H1 (cell line): ENCODE measurements around the gene CORO2B. TPM values are rescaled to one million over a fixed set of nuclear protein-coding genes. Genes with fewer than 3 reads are reported as not detected.

Experiments
- CTCF ChIA-PET: fragments of 300-600 bp; sonication (Branson Sonifier 250); formaldehyde crosslinking; loops from one replicate; lab custom pipeline; 2021; ENCODE audit not compliant: partially characterized antibody; lab: Charles Lee
- POLR2A ChIA-PET: fragments of 300-600 bp; sonication (Branson Sonifier 250); formaldehyde crosslinking; loops from one replicate; lab custom pipeline; 2021; ENCODE audit warnings: inconsistent platforms; ENCODE audit not compliant: partially characterized antibody; lab: Charles Lee
- DNase-seq, 2 experiments: peaks; one replicate each; pipeline versions ENCODE4 v3.0.0 to v3.0.0-alpha.2; 2010 to 2022; ENCODE audit warnings: low spot score in 2 of 2, low read depth in 1 of 2, mixed read lengths in 1 of 2
- FAIRE-seq: peaks from 2 replicates; lab custom pipeline; 2011; peaks lifted over from hg19 to GRCh38; lab: Jason Lieb, UNC
- H2AFZ ChIP-seq: 2 replicates; pipeline ENCODE4 v1.8.1; 2012; ENCODE audit warnings: low read length, inconsistent platforms
- H2AK5ac ChIP-seq: 2 replicates; pipeline ENCODE4 v1.6.1; 2013; ENCODE audit warnings: low read depth, low read length
- H2BK120ac ChIP-seq: replicated peaks from 2 replicates; pipeline ENCODE3; 2013; ENCODE audit warnings: low read depth, low read length, inconsistent platforms
- H2BK12ac ChIP-seq: 2 replicates; pipeline ENCODE4 v1.6.1; 2013; ENCODE audit warnings: low read depth, low read length
- H2BK15ac ChIP-seq: 2 replicates; pipeline ENCODE4 v1.6.1; 2013; ENCODE audit warnings: low read length
- H2BK20ac ChIP-seq: 2 replicates; pipeline ENCODE4 v1.6.1; 2013; ENCODE audit warnings: low read length
- H2BK5ac ChIP-seq: 2 replicates; pipeline ENCODE4 v1.6.1; 2013; ENCODE audit warnings: low read depth, low read length
- H3K14ac ChIP-seq: 2 replicates; pipeline ENCODE4 v1.6.1; 2013; ENCODE audit warnings: inconsistent platforms; ENCODE audit not compliant: insufficient read length
- H3K18ac ChIP-seq: 2 replicates; pipeline ENCODE4 v1.6.1; 2013; ENCODE audit warnings: low read length; ENCODE audit errors: extremely low read depth
- H3K23ac ChIP-seq: 2 replicates; pipeline ENCODE4 v1.6.1; 2013; ENCODE audit warnings: inconsistent platforms; ENCODE audit not compliant: insufficient read length
- H3K23me2 ChIP-seq: 2 replicates; pipeline ENCODE4 v1.6.1; 2013; ENCODE audit warnings: low read depth, low read length
- H3K27ac ChIP-seq: 2 replicates; pipeline ENCODE4 v1.6.1; 2011; ENCODE audit warnings: low read depth, low read length, inconsistent platforms
- H3K27me3 ChIP-seq, 4 experiments: replicated peaks in 1 of 4; 1 replicate in 1 of 4; 2 replicates in 3 of 4; pipeline versions ENCODE4 v1.6.1 to v1.8.1; 2011 to 2013; ENCODE audit warnings: low read length in 3 of 4, mild to moderate bottlenecking in 3 of 4, inconsistent platforms in 2 of 4, mixed read lengths in 2 of 4, moderate library complexity in 1 of 4; ENCODE audit not compliant: control insufficient read depth in 3 of 4, insufficient read depth in 3 of 4; ENCODE audit errors: extremely low read depth in 1 of 4
- H3K36me3 ChIP-seq, 4 experiments: 2 replicates each; pipeline versions ENCODE4 v1.6.1 to v1.8.1; 2011 to 2013; ENCODE audit warnings: mild to moderate bottlenecking in 4 of 4, low read length in 3 of 4, moderate library complexity in 2 of 4, control low read depth in 1 of 4, inconsistent platforms in 1 of 4; ENCODE audit not compliant: insufficient read depth in 4 of 4, control insufficient read depth in 2 of 4
- H3K4ac ChIP-seq: replicated peaks from 2 replicates; pipeline ENCODE3; 2013; ENCODE audit warnings: low read length, low read depth, mixed read lengths, inconsistent platforms; ENCODE audit not compliant: insufficient read length
- H3K4me1 ChIP-seq, 4 experiments: replicated peaks in 1 of 4; 1 replicate in 1 of 4; 2 replicates in 3 of 4; pipeline versions ENCODE4 v1.6.1 to v1.8.1; 2011 to 2013; ENCODE audit warnings: low read length in 3 of 4, inconsistent platforms in 2 of 4, mixed read lengths in 1 of 4; ENCODE audit not compliant: insufficient read depth in 4 of 4, control insufficient read depth in 3 of 4
- H3K4me2 ChIP-seq, 2 experiments: 2 replicates each; pipeline versions ENCODE4 v1.6.1 to v1.8.1; 2011 to 2013; ENCODE audit warnings: low read depth in 2 of 2, low read length in 2 of 2, control low read depth in 1 of 2, inconsistent platforms in 1 of 2, mild to moderate bottlenecking in 1 of 2; ENCODE audit not compliant: insufficient read depth in 1 of 2
- H3K4me3 ChIP-seq, 4 experiments: fragments of 200-600, 300-600 bp in 1 of 4; sonication (generic), shearing (Covaris generic), sonication (Bioruptor Twin) in 1 of 4; 2 replicates each; pipeline versions ENCODE4 v1.5.1 to v1.8.1; 2011 to 2016; ENCODE audit warnings: low read length in 4 of 4, low read depth in 3 of 4, control low read depth in 2 of 4, inconsistent platforms in 2 of 4, mild to moderate bottlenecking in 2 of 4, mixed read lengths in 1 of 4, moderate library complexity in 1 of 4; ENCODE audit not compliant: insufficient read depth in 2 of 4; ENCODE audit errors: extremely low read depth in 1 of 4
- H3K56ac ChIP-seq: replicated peaks from 2 replicates; pipeline ENCODE3; 2013; ENCODE audit warnings: low read depth, mild to moderate bottlenecking, mixed read lengths, low read length, inconsistent platforms; ENCODE audit not compliant: insufficient read length
- H3K79me1 ChIP-seq: 2 replicates; pipeline ENCODE4 v1.6.1; 2013; ENCODE audit warnings: low read depth, low read length, control low read depth
- H3K79me2 ChIP-seq, 2 experiments: 2 replicates each; pipeline versions ENCODE4 v1.6.1 to v1.8.1; 2012 to 2013; ENCODE audit warnings: low read length in 2 of 2, mild to moderate bottlenecking in 2 of 2, inconsistent platforms in 1 of 2; ENCODE audit not compliant: insufficient read depth in 2 of 2, control insufficient read depth in 1 of 2
- H3K9ac ChIP-seq, 4 experiments: replicated peaks in 1 of 4; 1 replicate in 1 of 4; 2 replicates in 3 of 4; pipeline versions ENCODE4 v1.6.1 to v1.8.1; 2011 to 2013; ENCODE audit warnings: low read depth in 3 of 4, low read length in 3 of 4, control low read depth in 2 of 4, mild to moderate bottlenecking in 2 of 4, moderate library complexity in 2 of 4, inconsistent platforms in 1 of 4; ENCODE audit errors: extremely low read depth in 1 of 4
- H3K9me3 ChIP-seq, 2 experiments: 2 replicates each; pipeline versions ENCODE4 v1.6.1 to v1.8.1; 2012 to 2013; ENCODE audit warnings: mild to moderate bottlenecking in 2 of 2, moderate library complexity in 2 of 2, control low read depth in 1 of 2, inconsistent platforms in 1 of 2, low read depth in 1 of 2, low read length in 1 of 2, mixed read lengths in 1 of 2; ENCODE audit not compliant: insufficient read depth in 2 of 2
- H4K20me1 ChIP-seq, 2 experiments: replicated peaks in 1 of 2; 2 replicates each; pipeline versions ENCODE3 to v1.8.1; 2011 to 2013; ENCODE audit warnings: inconsistent platforms in 2 of 2, low read length in 2 of 2, mild to moderate bottlenecking in 1 of 2; ENCODE audit not compliant: insufficient read depth in 2 of 2, control insufficient read depth in 1 of 2
- H4K5ac ChIP-seq: 2 replicates; pipeline ENCODE4 v1.6.1; 2013; ENCODE audit warnings: low read length, low read depth, mixed read lengths, inconsistent platforms; ENCODE audit not compliant: insufficient read length
- H4K8ac ChIP-seq: 2 replicates; pipeline ENCODE4 v1.8.0; 2013; ENCODE audit warnings: mild to moderate bottlenecking, moderate library complexity, low read length, inconsistent platforms; ENCODE audit not compliant: insufficient read depth; ENCODE audit errors: extremely low read depth
- H4K91ac ChIP-seq: replicated peaks from 2 replicates; pipeline ENCODE3; 2013; ENCODE audit warnings: low read length, mixed read lengths, inconsistent platforms; ENCODE audit not compliant: insufficient read length
- ASH2L ChIP-seq: fragments of 200-600, 300-600 bp; sonication (generic); IDR thresholded peaks from one replicate; pipeline ENCODE4 v1.7.1; 2017; ENCODE audit warnings: low read length
- CHD2 ChIP-seq: IDR thresholded peaks from 2 replicates; pipeline ENCODE4 v1.6.1; 2012; ENCODE audit warnings: low read length, improper control_type of control experiment
- CTCF ChIP-seq, 3 experiments: IDR thresholded peaks; 1 replicate in 2 of 3; 2 replicates in 1 of 3; pipeline versions ENCODE4 v1.5.1 to v1.6.1; 2011; ENCODE audit warnings: low read length in 3 of 3, mild to moderate bottlenecking in 3 of 3, inconsistent platforms in 2 of 3, low read depth in 1 of 3, moderate library complexity in 1 of 3; ENCODE audit not compliant: insufficient read depth in 1 of 3; ENCODE audit errors: control extremely low read depth in 1 of 3
- POU5F1 ChIP-seq: IDR thresholded peaks from 2 replicates; pipeline ENCODE4 v1.6.1; 2011; ENCODE audit warnings: low read depth, mild to moderate bottlenecking, low read length, moderate library complexity
- RFX5 ChIP-seq: IDR thresholded peaks from 2 replicates; pipeline ENCODE4 v1.6.1; 2011; ENCODE audit warnings: low read depth, low read length, improper control_type of control experiment, borderline replicate concordance
- TAF1 ChIP-seq: IDR thresholded peaks from 2 replicates; pipeline ENCODE4 v1.6.1; 2011; ENCODE audit warnings: mild to moderate bottlenecking, low read depth, low read length
- WGBS, 2 experiments: shearing (Covaris generic) in 1 of 2; methylation state at CpG; one replicate each; pipeline versions ENCODE4 v1.1.6 to v1.1.7; 2013 to 2015; ENCODE audit warnings: low lambda C conversion rate in 2 of 2, mixed read lengths in 2 of 2, inconsistent platforms in 1 of 2, low coverage in 1 of 2, missing lambda C conversion rate in 1 of 2; ENCODE audit not compliant: insufficient replicate concordance in 2 of 2, insufficient coverage in 1 of 2, insufficient read length in 1 of 2; ENCODE audit errors: extremely low coverage in 1 of 2, missing lambda C conversion rate in 1 of 2; 5-methylcytosine and 5-hydroxymethylcytosine counted together
- long read RNA-seq, 2 experiments: library from RNA in 1 of 2; library from capped mRNA in 1 of 2; stranded (forward); transcript quantifications; one replicate each; pipeline ENCODE4 v2.0.0, GENCODE V29; 2021; ENCODE audit warnings: inconsistent platforms in 1 of 2
- polyA minus RNA-seq, 3 experiments: library from RNA; depleted of rRNA, polyadenylated mRNA; stranded (reverse); fragments of >200 nt; gene quantifications; 1 replicate in 2 of 3; 2 replicates in 1 of 3; pipeline ENCODE4 v1.2.3, GENCODE V29; 2011
- polyA plus RNA-seq, 7 experiments: library from polyadenylated mRNA; depleted of rRNA in 3 of 7; stranded (reverse) in 5 of 7; unstranded in 2 of 7; fragments of >200 nt in 5 of 7; fragments of 200-250 nt in 2 of 7; gene quantifications; 1 replicate in 5 of 7; 2 replicates in 1 of 7; 4 replicates in 1 of 7; pipeline versions ENCODE4 v1.2.1 to v1.2.3, GENCODE V29; 2011 to 2013; ENCODE audit warnings: missing spikeins in 2 of 7, mixed read lengths in 2 of 7
- total RNA-seq: library from RNA; stranded (reverse); fragmentation: NEBNext Ultra II Directional; extraction: Animal tissue kit (Norgen Biotek cat#: 25700); gene quantifications from 2 replicates; pipeline ENCODE4 v1.2.1, GENCODE V29; 2021

Gene CORO2B
- total RNA-seq, result 3.4 and 4.7 TPM in 2 replicates
- polyA plus RNA-seq (2011; rRNA removed), result 6.1 and 6.7 TPM in 2 replicates
- polyA plus RNA-seq (2011; cell fraction: cytosol; rRNA removed), result 3.5 TPM
- polyA plus RNA-seq (2011; cell fraction: nucleus; rRNA removed), result 5.4 TPM
- polyA plus RNA-seq (2012, experiment 1 of 2), result 3.8 to 5.5 TPM (median 4.8 TPM) in 4 replicates
- 3.7 TPM for polyA plus RNA-seq (2012, experiment 2 of 2)
- 2.4 TPM for polyA plus RNA-seq (2013, experiment 1 of 2)
- 2.2 TPM for polyA plus RNA-seq (2013, experiment 2 of 2)
- 4.0 TPM in 2 replicates for polyA minus RNA-seq (2011; rRNA and poly(A)+ RNA removed)
- 2.9 TPM for polyA minus RNA-seq (2011; cell fraction: cytosol; rRNA and poly(A)+ RNA removed)
- 2.2 TPM for polyA minus RNA-seq (2011; cell fraction: nucleus; rRNA and poly(A)+ RNA removed)
- long read RNA-seq, experiment 1, partial matches to known transcripts, result 5 of 7 reads
- long read RNA-seq, experiment 1, other reads (novel, unspliced or antisense), result 0 of 7 reads
- long read RNA-seq, experiment 2, result 0 reads

- H3K14ac ChIP-seq, result no peak within 1 kb of the TSS
- no peak within 1 kb of the TSS for H3K23ac ChIP-seq
- POLR2A ChIA-PET, result interaction anchor here (0.7 to 2.8 kb wide), 4 partner anchors 11 to 87 kb away, joined by 3 to 9 read pairs (median 3); no protein-coding TSS in a partner anchor
- no peaks in the 10 kb centered on the region for H3K79me2 ChIP-seq
- peak within 1 kb of the TSS; percentile 64 for H3K18ac ChIP-seq
- CTCF ChIA-PET, result interaction anchor here (1.0 to 2.0 kb wide), 6 partner anchors 9 to 95 kb away, joined by 3 to 10 read pairs (median 5); no protein-coding TSS in a partner anchor
- no peaks in the 10 kb centered on the region for H3K9me3 ChIP-seq
- H2AFZ ChIP-seq, result peak within 1 kb of the TSS; percentile 93
- peak in 1 of 2 experiments; percentile 83 for DNase-seq
- peak within 1 kb of the TSS; percentile 5 for H2BK120ac ChIP-seq
- H3K36me3 ChIP-seq, result no peaks in the 10 kb centered on the region
- peak within 1 kb of the TSS; percentile 78; the same call in 1 of the 2 replicates for H2BK12ac ChIP-seq
- peak within 1 kb of the TSS; percentile 19; the same call in 1 of the 2 replicates for H2BK15ac ChIP-seq
- H3K4me3 ChIP-seq, result peak within 1 kb of the TSS; percentile 37 to 81 (median 66)
- H2BK5ac ChIP-seq, result no peak within 1 kb of the TSS; the same call in 1 of the 2 replicates
- peak within 1 kb of the TSS; percentile 4 for H4K8ac ChIP-seq
- peak within 1 kb of the TSS; percentile 18; the same call in 1 of the 2 replicates for H2BK20ac ChIP-seq
- FAIRE-seq, result no peak
- H3K4ac ChIP-seq, result no peak within 1 kb of the TSS
- H3K4me1 ChIP-seq, result peaks cover 3 to 25% (median 13%) of the 10 kb centered on the region in 4 experiments
- H3K27me3 ChIP-seq, result peaks cover 0 to 31% (median 25%) of the 10 kb centered on the region in 4 experiments; a peak in 6 of 7 replicates
- H3K27ac ChIP-seq, result no peak within 1 kb of the TSS
- H4K20me1 ChIP-seq, result no peaks in the 10 kb centered on the region
- H3K23me2 ChIP-seq, result peaks cover 14% of the 10 kb centered on the region
- H4K91ac ChIP-seq, result no peak within 1 kb of the TSS
- H4K5ac ChIP-seq, result no peak within 1 kb of the TSS
- 2% methylated on average over 48 of the region's 95 CpGs; no CpG with 5 or more reads in 1 of the 2 experiments for WGBS, 2 experiments
- no peak within 1 kb of the TSS; a peak in 1 of 7 replicates for H3K9ac ChIP-seq
- peak within 1 kb of the TSS; percentile 95 to 99 for H3K4me2 ChIP-seq
- H2AK5ac ChIP-seq, result no peak within 1 kb of the TSS
- H3K79me1 ChIP-seq, result no peaks in the 10 kb centered on the region; the same call in 1 of the 2 replicates
- no peak within 1 kb of the TSS for H3K56ac ChIP-seq
- 0 out of 2 replicates have a peak, but pooled peaks have one; percentile 11 for TF ChIP-seq CHD2
- no peak for TF ChIP-seq RFX5
- no peak for TF ChIP-seq TAF1
- no peak for TF ChIP-seq POU5F1
- TF ChIP-seq CTCF (IDR thresholded peaks at IDR 0.05; ENCODE audit: control extremely low read depth in 1 of 3, insufficient read depth in 1 of 3, low read depth in 1 of 3, low read length in 3 of 3), result no peak
- TF ChIP-seq ASH2L, result peak; percentile 65
Observed at GRCh38 chr15:68578980-68579935, at the start of gene CORO2B. TSS of gene CORO2B (plus strand) at chr15:68578993. CDS start at chr15:68579263, 270 bp downstream.
